Epithelial cell of esophagus (primary cell): ENCODE data around the gene MT3.
A peak's percentile ranks its signal among the peaks of the same experiment; 100 is the strongest.

Experiments used
- DNase-seq: peaks from one replicate; pipeline ENCODE4 v3.0.0; 2010; ENCODE audit warnings: low read depth
- H3K4me3 ChIP-seq: 2 replicates; pipeline ENCODE4 v1.5.1; 2011; ENCODE audit warnings: mild to moderate bottlenecking, low read length, control low read depth
- TF ChIP-seq, protein P1 (sequence below): IDR thresholded peaks from 2 replicates; pipeline ENCODE4 v1.5.1; 2011; ENCODE audit warnings: low read depth, mild to moderate bottlenecking, low read length, control low read depth, inconsistent platforms; ENCODE audit not compliant: insufficient read depth; ENCODE audit errors: missing control alignments

MT3 gene

DNA sequence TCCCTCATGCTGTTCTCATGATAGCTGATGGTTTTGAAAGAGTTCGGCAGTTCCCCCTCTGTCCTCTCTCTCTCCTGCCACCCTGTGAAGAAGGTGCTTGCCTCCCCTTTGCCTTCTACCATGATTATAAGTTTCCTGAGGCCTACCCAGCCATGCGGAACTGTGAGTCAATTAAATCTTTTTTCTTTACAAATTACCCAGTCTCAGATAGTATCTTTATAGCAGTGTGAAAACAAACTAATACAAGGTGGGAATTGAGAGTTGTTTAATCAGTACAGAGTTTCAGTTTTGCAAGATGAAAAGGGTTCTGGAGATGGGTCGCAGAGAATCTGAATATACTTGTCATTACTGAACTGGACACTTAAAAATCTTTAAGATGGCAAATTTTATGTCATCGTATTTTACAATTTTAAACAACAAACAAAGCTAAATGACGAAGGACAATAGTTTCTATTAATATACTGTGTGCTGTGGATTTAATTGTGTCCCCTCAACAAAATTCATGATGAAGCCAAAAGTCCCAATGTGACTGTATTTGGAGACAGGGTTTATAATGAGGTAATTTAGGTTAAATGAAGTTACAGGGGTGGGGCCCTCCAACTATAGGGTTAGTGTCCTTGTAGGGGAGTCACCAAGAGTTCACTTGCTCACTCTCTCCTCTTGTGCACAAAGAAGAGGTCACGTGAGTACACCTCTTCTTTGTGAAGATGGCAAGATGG is 4.4 kb downstream of the MT3 start:
- TF ChIP-seq, protein P1, sequence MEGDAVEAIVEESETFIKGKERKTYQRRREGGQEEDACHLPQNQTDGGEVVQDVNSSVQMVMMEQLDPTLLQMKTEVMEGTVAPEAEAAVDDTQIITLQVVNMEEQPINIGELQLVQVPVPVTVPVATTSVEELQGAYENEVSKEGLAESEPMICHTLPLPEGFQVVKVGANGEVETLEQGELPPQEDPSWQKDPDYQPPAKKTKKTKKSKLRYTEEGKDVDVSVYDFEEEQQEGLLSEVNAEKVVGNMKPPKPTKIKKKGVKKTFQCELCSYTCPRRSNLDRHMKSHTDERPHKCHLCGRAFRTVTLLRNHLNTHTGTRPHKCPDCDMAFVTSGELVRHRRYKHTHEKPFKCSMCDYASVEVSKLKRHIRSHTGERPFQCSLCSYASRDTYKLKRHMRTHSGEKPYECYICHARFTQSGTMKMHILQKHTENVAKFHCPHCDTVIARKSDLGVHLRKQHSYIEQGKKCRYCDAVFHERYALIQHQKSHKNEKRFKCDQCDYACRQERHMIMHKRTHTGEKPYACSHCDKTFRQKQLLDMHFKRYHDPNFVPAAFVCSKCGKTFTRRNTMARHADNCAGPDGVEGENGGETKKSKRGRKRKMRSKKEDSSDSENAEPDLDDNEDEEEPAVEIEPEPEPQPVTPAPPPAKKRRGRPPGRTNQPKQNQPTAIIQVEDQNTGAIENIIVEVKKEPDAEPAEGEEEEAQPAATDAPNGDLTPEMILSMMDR = no peak
- DNase-seq = no peak
- H3K4me3 ChIP-seq = no peak overlapping the region

DNA sequence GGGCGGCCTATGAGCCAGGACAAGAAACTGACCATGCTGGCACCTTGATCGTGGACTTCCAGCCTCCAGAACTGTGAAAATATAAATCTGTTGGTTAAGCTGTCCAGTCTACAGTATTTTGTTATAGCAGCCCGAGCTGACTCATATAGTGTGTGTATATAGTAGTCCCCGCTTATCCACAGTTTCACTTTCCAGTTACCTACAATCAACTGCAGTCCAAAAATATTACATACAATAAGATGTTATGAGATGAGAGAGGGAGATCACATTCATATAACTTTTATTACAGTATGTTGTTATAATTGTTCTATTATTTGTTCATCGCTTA is 4.9 kb downstream of the MT3 start:
- TF ChIP-seq, protein P1 = no peak
- DNase-seq = no peak
- no peak overlapping the region for H3K4me3 ChIP-seq

DNA sequence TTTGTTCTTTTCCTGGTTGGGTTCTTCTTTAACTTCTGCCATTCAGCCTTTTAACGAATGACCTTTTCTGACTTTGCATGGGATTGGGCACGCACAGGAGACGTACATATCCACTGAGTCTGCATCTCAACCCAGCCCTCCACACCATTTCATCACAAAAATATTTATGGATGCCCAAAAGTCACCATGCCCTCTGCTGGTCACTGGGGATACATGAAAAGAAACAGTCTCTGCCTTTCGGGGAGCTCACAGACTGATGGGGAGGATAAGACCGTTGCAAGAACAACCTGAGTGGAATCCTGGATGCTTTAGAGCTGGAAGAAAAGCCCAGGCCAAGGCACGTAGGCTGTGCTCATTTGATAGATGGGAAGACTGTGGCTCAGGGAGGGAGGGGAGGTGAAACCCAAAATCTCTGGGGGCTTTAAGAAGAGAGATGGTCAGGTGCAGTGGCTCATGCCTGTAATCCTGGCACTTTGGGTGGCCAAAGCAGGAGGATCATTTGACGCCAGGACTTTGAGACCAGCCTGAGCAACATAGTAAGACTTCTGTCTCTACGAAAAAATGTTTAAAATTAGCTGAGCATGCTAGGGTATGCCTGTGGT is 11.2 kb downstream of the MT3 start:
- H3K4me3 ChIP-seq = no peak overlapping the region
- TF ChIP-seq, protein P1 = peak; percentile 75
- peak; percentile 72 for DNase-seq

DNA sequence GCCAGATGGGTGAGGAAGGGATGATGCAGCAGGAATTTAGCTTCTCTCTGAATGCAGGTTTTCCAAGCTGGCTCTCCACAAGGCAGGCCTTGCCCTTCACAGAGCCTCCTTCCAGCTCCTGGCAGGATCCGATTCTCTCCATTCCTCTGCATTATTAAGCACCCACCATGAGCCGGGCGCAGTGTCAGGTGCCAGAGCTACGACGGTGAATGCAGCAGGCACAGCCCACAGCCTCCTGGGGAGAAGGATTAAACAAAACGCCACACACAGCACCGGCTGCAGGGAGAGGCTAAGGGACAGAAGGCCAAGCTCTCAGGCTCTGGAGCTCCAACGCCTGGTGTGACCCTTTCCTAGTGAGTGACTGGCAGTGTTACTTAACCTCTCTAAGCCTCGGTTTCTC is 12.0 kb downstream of the MT3 start:
- H3K4me3 ChIP-seq = no peak overlapping the region
- no peak for DNase-seq
- TF ChIP-seq, protein P1 = no peak

DNA sequence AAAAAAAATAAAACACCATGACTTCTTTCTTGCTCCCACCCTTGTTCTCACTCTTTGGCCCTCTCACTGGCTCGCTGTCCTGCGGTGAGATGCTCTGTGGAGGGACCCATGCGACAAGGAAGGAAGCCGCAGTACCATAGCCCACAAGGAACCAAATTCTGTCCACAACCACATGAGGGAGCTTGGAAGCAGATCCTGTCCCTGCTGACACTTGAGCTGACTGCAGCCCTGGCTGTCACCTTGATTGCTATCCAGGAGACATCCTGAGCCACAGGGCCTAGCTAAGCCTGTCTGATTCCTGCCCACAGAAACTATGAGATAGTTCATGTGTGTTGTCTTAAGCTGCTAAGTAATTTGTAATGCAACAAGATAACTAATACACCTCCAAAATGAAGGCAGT is 14.3 kb downstream of the MT3 start:
- DNase-seq = peak; percentile 52
- no peak overlapping the region for H3K4me3 ChIP-seq
- TF ChIP-seq, protein P1 = peak; percentile 57

DNA sequence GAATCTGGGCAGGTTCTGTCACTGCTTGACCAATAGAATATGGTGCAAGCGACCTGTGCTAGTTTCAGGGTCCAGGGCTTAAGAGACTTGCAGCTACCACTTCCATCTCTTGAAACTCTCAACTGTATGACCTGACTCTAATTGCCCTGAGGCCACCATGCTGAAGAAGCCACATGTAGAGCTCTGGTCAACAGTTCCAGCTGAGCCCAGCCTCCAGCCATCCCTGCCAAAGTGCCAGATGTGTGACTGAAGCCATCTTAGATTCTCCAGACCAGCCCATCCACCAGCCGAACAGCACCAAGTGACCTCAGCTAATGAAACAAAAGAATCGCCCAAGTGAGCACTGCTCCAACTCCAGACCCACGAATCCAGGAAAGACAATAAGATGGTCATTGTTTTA is 15.6 kb downstream of the MT3 start:
- TF ChIP-seq, protein P1 = no peak
- H3K4me3 ChIP-seq = no peak overlapping the region
- DNase-seq = no peak

DNA sequence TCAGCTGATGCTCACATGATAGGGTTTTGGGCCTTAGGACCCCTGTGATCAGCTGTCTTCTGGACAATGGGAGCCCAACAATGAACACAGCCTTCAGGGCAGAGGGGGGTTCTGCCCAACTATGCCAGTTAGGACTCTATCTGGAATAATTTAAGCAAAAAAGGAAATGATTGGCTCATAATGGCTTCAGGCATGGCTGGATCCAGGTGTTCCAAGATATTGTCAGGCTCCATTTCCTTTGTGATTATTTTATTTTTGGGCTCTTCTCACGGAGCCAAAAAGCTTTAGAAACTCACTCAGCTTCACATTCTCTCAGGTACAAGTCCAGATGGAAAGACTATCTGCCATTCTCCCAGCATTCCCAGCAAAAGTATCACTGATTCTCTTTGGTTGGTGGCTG is 16.1 kb downstream of the MT3 start:
- no peak overlapping the region for H3K4me3 ChIP-seq
- DNase-seq = no peak
- TF ChIP-seq, protein P1 = no peak
